Hepatocyte (in vitro differentiated cells): ENCODE measurements around the gene PRSS53.

Source experiments
- EZH2 ChIP-seq: fragments of 200-600 bp; sonication (generic); IDR thresholded peaks from 2 replicates; pipeline ENCODE4 v1.6.1; 2016; ENCODE audit warnings: antibody characterized with exemption, mild to moderate bottlenecking, borderline replicate concordance
- EZH2phosphoT487 ChIP-seq: fragments of 200-600 bp; sonication (generic); IDR thresholded peaks from one replicate; pipeline ENCODE4 v1.6.1; 2018; ENCODE audit warnings: antibody characterized with exemption, mild to moderate bottlenecking, low read depth, moderate library complexity; ENCODE audit not compliant: unreplicated experiment, severe bottlenecking
- TF ChIP-seq, protein P1 (sequence below): fragments of 200-600 bp; sonication (generic); IDR thresholded peaks from 2 replicates; pipeline ENCODE4 v1.5.1; 2016; ENCODE audit warnings: antibody characterized with exemption, mild to moderate bottlenecking; ENCODE audit not compliant: poor library complexity

DNA sequence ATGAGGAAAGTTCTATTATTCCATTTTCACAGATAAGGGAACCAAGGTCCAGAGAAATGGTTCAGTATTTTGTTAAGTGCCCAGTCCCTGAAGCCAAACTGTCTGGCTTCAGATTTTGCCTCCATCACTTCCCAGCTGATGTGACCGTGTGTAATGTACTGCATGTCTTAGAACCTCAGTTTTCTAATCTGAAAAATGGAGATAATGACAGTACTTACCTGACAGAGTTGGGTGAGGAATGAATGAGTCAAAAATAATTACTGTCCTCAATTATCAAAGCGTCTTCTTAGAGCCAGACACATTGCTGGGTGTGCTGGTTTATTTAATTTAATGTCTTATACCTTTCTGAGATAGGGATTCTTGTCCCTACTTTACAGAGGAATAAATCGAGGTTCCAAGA, 21.4 kb downstream of the PRSS53 start:
- TF ChIP-seq, protein P1, sequence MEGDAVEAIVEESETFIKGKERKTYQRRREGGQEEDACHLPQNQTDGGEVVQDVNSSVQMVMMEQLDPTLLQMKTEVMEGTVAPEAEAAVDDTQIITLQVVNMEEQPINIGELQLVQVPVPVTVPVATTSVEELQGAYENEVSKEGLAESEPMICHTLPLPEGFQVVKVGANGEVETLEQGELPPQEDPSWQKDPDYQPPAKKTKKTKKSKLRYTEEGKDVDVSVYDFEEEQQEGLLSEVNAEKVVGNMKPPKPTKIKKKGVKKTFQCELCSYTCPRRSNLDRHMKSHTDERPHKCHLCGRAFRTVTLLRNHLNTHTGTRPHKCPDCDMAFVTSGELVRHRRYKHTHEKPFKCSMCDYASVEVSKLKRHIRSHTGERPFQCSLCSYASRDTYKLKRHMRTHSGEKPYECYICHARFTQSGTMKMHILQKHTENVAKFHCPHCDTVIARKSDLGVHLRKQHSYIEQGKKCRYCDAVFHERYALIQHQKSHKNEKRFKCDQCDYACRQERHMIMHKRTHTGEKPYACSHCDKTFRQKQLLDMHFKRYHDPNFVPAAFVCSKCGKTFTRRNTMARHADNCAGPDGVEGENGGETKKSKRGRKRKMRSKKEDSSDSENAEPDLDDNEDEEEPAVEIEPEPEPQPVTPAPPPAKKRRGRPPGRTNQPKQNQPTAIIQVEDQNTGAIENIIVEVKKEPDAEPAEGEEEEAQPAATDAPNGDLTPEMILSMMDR: no peak
- TF ChIP-seq EZH2 (no peak), EZH2phosphoT487 (no peak)
